Activated CD4-positive, alpha-beta T cell treated with anti-CD3 and anti-CD28 coated beads, Interleukin-2, amount 10 ng/mL, durations not matched to agents 7 days and 5 days (primary cell): ENCODE measurements around the gene PPP4R1. TPM values are rescaled to one million over a fixed set of nuclear protein-coding genes. Genes with fewer than 3 reads are reported as not detected.

Source experiments
- total RNA-seq, 2 experiments: library from RNA; stranded (reverse); gene quantifications; one replicate each; pipeline ENCODE4 v1.2.3, GENCODE V29; 2021

Gene PPP4R1
- total RNA-seq, 2 experiments from 2014 or later = 48.4 to 49.7 TPM

Other genes starting within 250 kb of the PPP4R1 start
- 10 to 100 TPM; 47.3 to 48.4 TPM for gene RALBP1, start 139.0 kb downstream of the PPP4R1 start, total RNA-seq
- 1 to 10 TPM in 1 of 2 experiments, under 1 TPM in 1; 0.92 to 1.3 TPM for gene RAB31, start 93.7 kb upstream of the PPP4R1 start, total RNA-seq